Measurements from ENCODE around the gene IFNB1. TPM values are rescaled to one million over a fixed set of nuclear protein-coding genes. Genes with fewer than 3 reads are reported as not detected.

Gene IFNB1
- total RNA-seq, 1 experiment from 2014 or later = not detected

DNA sequence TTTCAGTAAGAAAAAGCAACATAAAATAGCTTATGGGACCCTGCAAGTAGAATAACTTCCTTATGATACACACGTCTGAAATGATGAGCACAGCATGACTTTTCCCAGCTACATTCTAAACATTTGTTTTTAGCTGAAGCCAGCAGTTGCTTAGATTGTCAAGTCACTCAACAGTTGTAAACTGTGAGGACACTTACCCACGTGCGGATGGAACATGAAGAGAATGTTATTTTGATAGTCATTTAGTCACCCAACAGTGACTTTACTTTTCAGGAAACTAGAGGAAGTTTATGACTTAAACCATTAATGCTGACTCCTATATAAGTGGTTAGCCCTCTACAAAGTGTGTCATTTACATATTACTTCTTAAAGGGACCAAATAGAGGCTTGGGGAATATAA, 49.3 kb downstream of the IFNB1 start:
- intact Hi-C loops (cut with micrococcal nuclease) = no loop called here
- Histone ChIP-seq H3K79me2 (ENCODE audit: insufficient read depth, low read length) (no peaks in the 10 kb centered on the region), H3K9me2 (ENCODE audit: insufficient read depth) (no peaks in the 10 kb centered on the region), H4K20me1 (ENCODE audit: insufficient read depth) (no peaks in the 10 kb centered on the region), H3K4me3 (replicated peaks in 1 of 2; ENCODE audit: low read depth in 1 of 2, low read length in 2 of 2) (no peak overlapping the region), H3K27me3 (ENCODE audit: insufficient read depth, low read length) (no peaks in the 10 kb centered on the region), H2AFZ (ENCODE audit: low read depth, low read length, poor library complexity, severe bottlenecking) (no peak overlapping the region), H3K9me3 (ENCODE audit: control insufficient read depth in 1 of 2, insufficient read depth in 1 of 2, low read depth in 1 of 2, low read length in 2 of 2) (no peaks in the 10 kb centered on the region), H3K27ac (ENCODE audit: low read depth, low read length) (no peak overlapping the region), H3K9ac (ENCODE audit: low read length) (no peak overlapping the region), H3K36me3 (ENCODE audit: control insufficient read depth in 1 of 2, insufficient read depth in 2 of 2, low read length in 2 of 2) (no peaks in the 10 kb centered on the region), H3K4me2 (ENCODE audit: low read length) (no peak overlapping the region), H3K4me1 (ENCODE audit: control insufficient read depth in 1 of 2, insufficient read depth in 2 of 2, low read length in 2 of 2) (no peaks in the 10 kb centered on the region)
- ChIA-PET POLR2A (no interaction called here), RAD21 (ENCODE audit: low non-redundant PET in 1 of 2, low total read pairs in 2 of 2, uncharacterized antibody in 2 of 2, unreplicated experiment in 2 of 2) (no interaction called here), CTCF (no interaction called here)
- DNase-seq (ENCODE audit: low read depth, low spot score) (no peak), ATAC-seq (no peak)
- TF ChIP-seq ZFX (IDR thresholded peaks at IDR 0.05) (no peak), SRF (IDR thresholded peaks at IDR 0.05; ENCODE audit: low read depth) (no peak), MAX (IDR thresholded peaks at IDR 0.05) (no peak), ZNF274 (IDR thresholded peaks at IDR 0.05; ENCODE audit: low read depth, low read length) (no peak), ZBTB33 (IDR thresholded peaks at IDR 0.05; ENCODE audit: extremely low read depth, insufficient replicate concordance, low read length) (no peak), POLR2A (IDR thresholded peaks at IDR 0.05; ENCODE audit: borderline replicate concordance, extremely low read depth, insufficient read depth, insufficient read length) (no peak)
- BruUV-seq (replicated peaks) = no TSS peak

GRCh38 chr9:21027295-21027694, 50.4 kb downstream of the IFNB1 start:
- POLR2A ChIA-PET = no interaction called here
- Histone ChIP-seq H3K9me3 (ENCODE audit: control insufficient read depth in 1 of 2, insufficient read depth in 1 of 2, low read depth in 1 of 2, low read length in 2 of 2) (no peaks in the 10 kb centered on the region), H3K27ac (ENCODE audit: low read depth, low read length) (no peak overlapping the region), H3K4me2 (ENCODE audit: low read length) (no peak overlapping the region), H2AFZ (ENCODE audit: low read depth, low read length, poor library complexity, severe bottlenecking) (no peak overlapping the region), H3K79me2 (ENCODE audit: insufficient read depth, low read length) (no peaks in the 10 kb centered on the region), H3K9ac (ENCODE audit: low read length) (no peak overlapping the region), H3K27me3 (ENCODE audit: insufficient read depth, low read length) (no peaks in the 10 kb centered on the region), H3K36me3 (ENCODE audit: control insufficient read depth in 1 of 2, insufficient read depth in 2 of 2, low read length in 2 of 2) (no peaks in the 10 kb centered on the region), H3K9me2 (ENCODE audit: insufficient read depth) (no peaks in the 10 kb centered on the region), H4K20me1 (ENCODE audit: insufficient read depth) (no peaks in the 10 kb centered on the region), H3K4me1 (ENCODE audit: control insufficient read depth in 1 of 2, insufficient read depth in 2 of 2, low read length in 2 of 2) (no peaks in the 10 kb centered on the region), H3K4me3 (replicated peaks in 1 of 2; ENCODE audit: low read depth in 1 of 2, low read length in 2 of 2) (no peak overlapping the region)
- DNase-seq (ENCODE audit: low read depth, low spot score) = no peak
- no TSS peak for BruUV-seq (replicated peaks)
- intact Hi-C loops (cut with micrococcal nuclease) = no loop called here
- no peak for TF ChIP-seq EZH2 (IDR thresholded peaks at IDR 0.05)
- no peak for TF ChIP-seq ZFX (IDR thresholded peaks at IDR 0.05)
- TF ChIP-seq RAD21 (IDR thresholded peaks at IDR 0.05; ENCODE audit: low read depth) = no peak
- TF ChIP-seq EGR1 (IDR thresholded peaks at IDR 0.05; ENCODE audit: low read depth) = no peak
- TF ChIP-seq ATF3 (IDR thresholded peaks at IDR 0.05) = no peak
- no peak for TF ChIP-seq ZNF274 (IDR thresholded peaks at IDR 0.05; ENCODE audit: low read depth, low read length)
- no peak for TF ChIP-seq CEBPB (IDR thresholded peaks at IDR 0.05; ENCODE audit: low read depth)
- no peak for TF ChIP-seq FOSL1 (IDR thresholded peaks at IDR 0.05; ENCODE audit: low read depth)
- TF ChIP-seq REST (IDR thresholded peaks at IDR 0.05; ENCODE audit: low read depth) = no peak
- no peak for TF ChIP-seq EZH2phosphoT487 (IDR thresholded peaks at IDR 0.05; ENCODE audit: borderline replicate concordance)
- no peak for TF ChIP-seq ELF1 (IDR thresholded peaks at IDR 0.05; ENCODE audit: borderline replicate concordance, low read depth)
- no peak for ATAC-seq
- CTCF ChIA-PET = no interaction called here
- RAD21 ChIA-PET (ENCODE audit: low non-redundant PET in 1 of 2, low total read pairs in 2 of 2, uncharacterized antibody in 2 of 2, unreplicated experiment in 2 of 2) = no interaction called here
